HG03045 (cell line): ENCODE results near the gene ABCC1.
"Not testable (repeated sequence)": the region's sequence is repeated elsewhere in the genome, so short reads cannot be mapped to it uniquely, and the experiment has no call there.

Experiments
- ATAC-seq: cut with Tn5 transposase; IDR thresholded peaks from one replicate; pipeline ENCODE4 v1.9.1; 2021; ENCODE audit warnings: mild to moderate bottlenecking, moderate library complexity; ENCODE audit not compliant: unreplicated experiment

The ABCC1 gene

GRCh38 chr16:16148755-16149154 lies 199.3 kb downstream of the ABCC1 start:
- ATAC-seq: no peak

GRCh38 chr16:16149710-16150116 lies 200.3 kb downstream of the ABCC1 start:
- no peak for ATAC-seq

GRCh38 chr16:16150117-16150877 lies 200.9 kb downstream of the ABCC1 start:
- no peak for ATAC-seq

DNA sequence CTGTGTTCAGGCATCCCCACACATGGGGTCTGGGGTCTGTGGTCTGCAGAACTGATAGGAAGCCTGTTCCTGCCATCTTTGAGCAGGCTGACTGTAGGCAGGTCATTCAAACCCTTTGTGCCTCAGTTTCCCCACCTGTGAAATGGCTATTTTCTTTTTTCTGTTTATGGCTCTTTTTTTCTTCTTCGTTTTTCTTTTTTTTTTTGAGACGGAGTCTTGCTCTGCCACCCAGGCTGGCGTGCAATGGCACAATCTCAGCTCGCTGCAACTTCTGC lies 201.4 kb downstream of the ABCC1 start:
- no peak for ATAC-seq

DNA sequence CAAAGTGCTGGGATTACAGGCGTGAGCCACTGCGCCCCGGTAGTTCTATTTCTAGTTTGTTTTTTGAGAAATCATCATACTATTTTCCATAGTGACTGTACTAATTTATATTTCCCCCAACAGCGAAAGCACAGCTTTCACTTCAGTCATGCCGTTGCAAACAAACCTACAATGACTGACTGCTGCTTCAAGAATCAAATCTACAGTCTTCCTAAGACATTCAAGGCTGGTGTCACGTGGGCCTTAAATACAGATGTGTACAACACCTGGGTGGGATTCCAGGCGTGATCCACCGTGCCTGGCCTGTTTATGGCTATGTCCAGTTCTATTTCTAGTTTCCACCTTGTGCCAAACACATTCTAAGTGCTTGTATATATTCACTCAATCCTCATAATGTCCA lies 201.9 kb downstream of the ABCC1 start:
- no peak for ATAC-seq

GRCh38 chr16:16153000-16153399 lies 203.6 kb downstream of the ABCC1 start:
- not testable (repeated sequence) for ATAC-seq

GRCh38 chr16:16154281-16154951 lies 205.0 kb downstream of the ABCC1 start:
- no peak for ATAC-seq

DNA sequence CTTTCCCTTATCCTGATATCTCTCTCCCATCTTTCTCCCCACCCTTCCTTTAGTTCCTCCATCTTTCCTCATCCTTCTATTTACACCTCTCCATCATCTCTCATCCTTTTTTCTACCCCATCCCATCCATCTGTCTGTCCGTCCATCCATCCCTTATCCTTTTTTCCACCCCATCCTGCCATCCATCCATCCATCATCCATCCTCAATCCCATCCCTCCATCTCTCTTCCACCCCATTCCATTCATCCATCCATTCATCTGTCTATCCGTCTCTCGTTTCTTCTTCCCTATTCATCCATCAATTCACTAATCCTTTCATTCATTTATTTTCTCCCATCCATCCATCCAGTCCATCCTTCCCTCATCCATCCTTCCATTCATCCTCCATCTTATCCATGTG lies 205.8 kb downstream of the ABCC1 start:
- no peak for ATAC-seq

- no peak for ATAC-seq
Observed at GRCh38 chr16:16157166-16157565, 207.8 kb downstream of the ABCC1 start.

DNA sequence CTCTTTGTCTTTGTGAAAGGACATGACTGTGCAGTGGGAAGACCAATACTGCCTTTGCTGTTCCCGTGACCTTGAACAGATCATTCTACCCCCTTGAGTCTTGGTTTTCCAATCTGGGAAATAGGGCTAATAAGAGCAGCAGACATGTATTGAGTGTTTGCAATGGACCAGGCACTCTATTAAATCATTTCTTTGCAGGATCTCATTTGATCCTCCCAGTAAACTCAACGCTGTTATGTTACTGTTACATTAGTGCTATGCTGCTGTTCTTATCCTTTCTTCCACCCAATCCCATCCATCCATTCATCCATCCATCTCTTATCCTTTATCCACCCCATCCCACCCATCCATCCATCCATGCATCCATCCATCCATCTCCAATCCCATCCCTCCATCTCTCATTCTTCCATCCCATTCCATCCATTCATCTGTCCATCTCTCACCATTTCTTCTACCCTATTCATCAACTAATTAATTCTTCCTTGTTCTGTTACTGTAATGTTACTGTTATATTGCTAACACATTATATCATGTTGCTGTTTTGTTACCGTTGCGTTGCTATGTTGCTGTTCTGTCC lies 208.8 kb downstream of the ABCC1 start:
- no peak for ATAC-seq

GRCh38 chr16:16158741-16159374 lies 209.4 kb downstream of the ABCC1 start:
- no peak for ATAC-seq

DNA sequence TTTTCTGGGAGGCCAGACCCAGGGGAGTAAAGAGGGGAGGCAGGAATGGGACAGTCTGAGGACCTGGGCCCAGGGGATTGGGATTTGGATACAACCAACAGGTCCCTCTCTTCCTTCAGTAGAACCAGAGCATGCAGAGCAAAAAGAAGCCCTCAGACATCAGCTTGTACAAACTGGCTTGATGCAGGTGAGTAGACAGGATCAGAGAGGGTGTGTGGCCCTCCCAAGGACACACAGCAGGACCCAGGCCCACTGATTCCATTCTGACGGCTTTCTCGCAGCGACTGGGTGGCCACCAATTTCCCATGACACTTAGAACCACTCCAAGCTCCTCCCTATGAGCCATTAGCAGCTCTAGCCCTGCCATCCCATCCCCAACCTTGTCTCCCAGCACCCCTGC lies 210.2 kb downstream of the ABCC1 start:
- ATAC-seq: no peak

DNA sequence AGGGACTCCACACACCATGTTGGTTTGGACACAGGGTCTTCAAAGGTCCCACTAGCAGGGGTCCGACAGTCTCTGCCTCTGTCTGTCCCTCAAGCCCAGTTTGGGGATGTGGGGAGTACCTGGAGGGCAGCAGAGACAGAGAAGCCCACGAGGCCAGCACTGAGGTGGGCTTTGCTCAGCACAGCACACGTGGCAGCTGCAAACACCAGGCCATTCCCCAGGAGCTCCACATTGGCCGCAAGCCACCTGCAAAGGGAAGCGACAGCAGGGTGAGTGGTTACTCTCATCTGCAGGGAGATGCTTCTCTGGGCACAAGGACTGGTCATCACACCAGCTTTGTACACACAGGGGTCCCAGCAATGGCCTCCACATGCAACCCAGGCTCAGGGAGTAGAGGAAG lies 211.9 kb downstream of the ABCC1 start:
- no peak for ATAC-seq

DNA sequence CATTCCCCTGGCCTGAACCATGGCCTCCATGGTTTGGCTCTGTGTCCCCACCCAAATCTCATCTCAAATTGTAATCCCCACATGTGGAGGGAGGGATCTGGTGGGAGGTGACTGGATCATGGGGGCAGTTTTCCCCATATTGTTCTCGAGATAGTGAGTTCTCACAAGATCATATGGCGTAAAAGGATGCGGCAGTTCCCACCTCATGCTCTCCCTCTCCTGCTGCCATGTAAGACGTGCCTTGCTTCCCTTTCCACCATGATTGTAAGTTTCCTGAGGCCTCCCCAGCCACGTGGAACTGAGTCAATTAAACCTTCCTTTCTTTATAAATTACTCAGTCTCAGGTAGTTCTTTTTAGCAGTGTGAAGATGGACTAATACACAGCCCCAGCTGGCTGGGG lies 212.4 kb downstream of the ABCC1 start:
- not testable (repeated sequence) for ATAC-seq

- ATAC-seq: no peak
Observed at GRCh38 chr16:16162591-16162990, 213.2 kb downstream of the ABCC1 start.

DNA sequence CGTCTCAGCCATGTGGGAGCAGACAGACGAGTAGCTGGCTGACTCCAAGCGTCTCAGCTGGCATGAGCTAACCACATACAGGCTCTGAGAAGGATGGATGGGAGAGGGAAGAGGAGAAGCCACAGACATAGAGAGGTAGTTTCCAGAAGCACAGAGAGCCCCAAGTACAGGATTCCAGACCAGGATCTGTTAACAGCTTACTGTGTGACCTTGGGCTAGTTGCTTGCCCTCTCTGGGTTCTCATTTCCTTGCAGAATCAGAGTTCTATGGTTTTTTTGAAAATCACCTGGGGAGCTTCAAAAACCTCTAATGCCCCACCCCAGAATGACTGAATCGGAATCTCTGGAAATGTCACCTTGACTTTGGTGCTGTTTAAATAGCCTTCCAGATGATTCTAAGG lies 213.7 kb downstream of the ABCC1 start:
- ATAC-seq: no peak

GRCh38 chr16:16163571-16163970 lies 214.2 kb downstream of the ABCC1 start:
- ATAC-seq: no peak

DNA sequence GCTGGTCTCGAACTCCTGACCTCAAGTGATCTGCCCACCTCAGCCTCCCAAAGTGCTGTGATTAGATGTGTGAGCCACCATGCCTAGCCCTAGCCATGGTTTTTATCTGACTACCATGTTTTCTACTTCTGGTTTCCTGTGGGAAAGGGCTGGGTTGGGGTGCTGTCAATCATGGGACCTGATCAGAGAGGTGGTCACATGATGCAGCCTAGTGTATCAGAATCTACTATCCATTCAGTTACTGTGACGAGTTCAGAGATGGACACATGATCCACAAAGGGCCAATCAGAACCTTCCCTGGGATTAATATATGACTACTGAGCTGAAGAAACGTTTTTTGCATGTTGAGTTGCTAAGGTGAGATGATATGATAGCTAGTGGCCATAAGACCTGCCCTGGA lies 214.8 kb downstream of the ABCC1 start:
- no peak for ATAC-seq

DNA sequence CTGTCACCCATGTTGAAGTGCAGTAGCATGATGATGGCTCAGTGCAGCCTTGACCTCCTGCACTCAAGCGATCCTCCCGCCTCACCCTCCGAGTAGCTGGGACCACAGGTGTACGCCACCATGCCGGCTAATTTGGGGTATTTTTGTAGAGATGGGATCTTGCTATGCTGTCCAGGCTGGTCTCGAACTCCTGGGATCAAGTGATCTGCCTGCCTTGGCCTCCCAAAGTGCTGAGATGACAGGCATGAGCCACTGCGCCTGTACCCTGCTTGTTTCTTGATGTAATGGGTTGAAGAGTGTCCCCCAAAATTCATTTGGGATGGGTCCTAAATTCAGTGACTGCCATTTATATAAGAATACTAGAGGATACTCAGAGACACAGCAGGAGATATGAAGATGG lies 216.7 kb downstream of the ABCC1 start:
- no peak for ATAC-seq

- no peak for ATAC-seq
Observed at GRCh38 chr16:16166949-16167348, 217.5 kb downstream of the ABCC1 start.

DNA sequence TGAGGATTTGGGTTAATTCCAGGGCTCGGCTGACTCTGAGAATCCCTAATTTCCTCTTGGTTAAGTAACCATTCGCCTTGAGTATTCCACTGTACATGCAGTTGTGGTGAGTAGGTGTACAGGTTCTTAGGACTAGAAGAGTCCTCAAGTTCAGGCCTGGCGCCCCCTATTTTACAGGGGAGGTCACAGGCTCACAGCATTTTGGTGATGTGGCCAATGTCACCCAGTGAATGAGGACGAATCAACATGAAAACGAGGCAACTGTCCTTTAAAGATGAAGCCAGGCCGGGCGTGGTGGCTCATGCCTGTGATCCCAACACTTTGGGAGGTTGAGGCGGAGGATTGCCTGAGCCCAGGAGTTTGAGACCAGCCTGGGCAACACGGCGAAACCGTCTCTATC lies 218.5 kb downstream of the ABCC1 start:
- ATAC-seq: no peak

DNA sequence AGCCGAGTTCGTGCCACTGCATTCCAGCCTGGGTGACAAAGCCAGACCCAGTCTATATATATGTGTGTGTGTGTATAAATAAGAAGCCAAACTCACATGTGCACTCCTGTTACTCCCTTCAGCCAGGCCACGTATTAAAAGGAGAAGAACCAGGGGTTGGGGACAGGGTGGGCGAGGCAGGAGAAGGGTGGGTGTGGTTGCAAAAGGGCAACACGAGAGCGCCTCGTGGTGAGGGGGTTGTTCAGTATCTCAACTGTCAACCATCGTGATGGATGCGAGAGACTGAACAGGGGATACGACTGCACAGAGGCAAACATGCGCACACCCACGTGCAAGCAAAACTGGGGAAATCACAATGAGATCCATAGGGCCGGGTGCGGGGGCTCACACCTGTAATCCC lies 219.0 kb downstream of the ABCC1 start:
- ATAC-seq: no peak
